GM21367 (cell line): ENCODE data around the gene SLC38A5.
"Not testable (repeated sequence)": the region's sequence is repeated elsewhere in the genome, so short reads cannot be mapped to it uniquely, and the experiment has no call there.

Source experiments
- ATAC-seq: cut with Tn5 transposase; IDR thresholded peaks from one replicate; pipeline ENCODE4 v1.9.1; 2021; ENCODE audit not compliant: unreplicated experiment

The SLC38A5 gene

GRCh38 chrX:48470110-48470832, at the start of gene SLC38A5:
TSS of gene SLC38A5 (minus strand) at chrX:48470260. CDS start at chrX:48467924, 2,336 bp downstream.
- no peak for ATAC-seq

- ATAC-seq, result not testable (repeated sequence)
These were observed 49.4 kb upstream of the SLC38A5 start for GRCh38 chrX:48519481-48519880.

GRCh38 chrX:48516987-48517386, 46.9 kb upstream of the SLC38A5 start:
- ATAC-seq, result no peak

- no peak for ATAC-seq
These were observed 46.2 kb upstream of the SLC38A5 start for GRCh38 chrX:48516285-48516684.

- no peak for ATAC-seq
These were observed 45.8 kb upstream of the SLC38A5 start for GRCh38 chrX:48515842-48516241.

DNA sequence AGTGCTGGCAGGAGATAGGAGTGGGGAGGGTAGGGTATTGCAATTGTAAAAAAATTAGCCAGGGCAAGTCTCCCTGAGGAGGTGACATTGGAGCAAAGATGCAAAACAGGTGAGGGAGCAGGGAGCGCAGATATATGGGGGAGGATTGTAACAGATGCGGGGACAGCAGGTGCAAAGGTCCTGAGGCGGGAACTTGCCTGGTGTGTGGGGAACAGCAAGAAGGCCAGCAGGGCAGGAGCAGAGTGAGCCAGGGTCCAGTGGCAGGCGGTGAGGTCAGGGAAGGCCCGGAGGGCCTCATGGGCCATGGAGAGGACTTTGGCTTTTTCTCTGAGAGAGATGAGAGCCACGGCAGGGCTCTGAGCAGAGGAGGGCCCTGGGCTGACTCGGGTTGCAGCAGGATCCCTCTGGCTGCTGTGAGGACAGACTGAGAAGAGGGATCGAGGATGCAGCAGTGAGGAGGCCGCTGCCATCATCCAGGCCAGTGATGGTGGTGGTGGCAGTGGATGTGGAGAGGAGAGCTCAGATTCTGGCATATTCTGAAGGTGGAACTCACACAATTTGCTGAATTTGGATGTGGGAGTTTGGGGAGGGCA, 44.9 kb upstream of the SLC38A5 start:
- no peak for ATAC-seq

DNA sequence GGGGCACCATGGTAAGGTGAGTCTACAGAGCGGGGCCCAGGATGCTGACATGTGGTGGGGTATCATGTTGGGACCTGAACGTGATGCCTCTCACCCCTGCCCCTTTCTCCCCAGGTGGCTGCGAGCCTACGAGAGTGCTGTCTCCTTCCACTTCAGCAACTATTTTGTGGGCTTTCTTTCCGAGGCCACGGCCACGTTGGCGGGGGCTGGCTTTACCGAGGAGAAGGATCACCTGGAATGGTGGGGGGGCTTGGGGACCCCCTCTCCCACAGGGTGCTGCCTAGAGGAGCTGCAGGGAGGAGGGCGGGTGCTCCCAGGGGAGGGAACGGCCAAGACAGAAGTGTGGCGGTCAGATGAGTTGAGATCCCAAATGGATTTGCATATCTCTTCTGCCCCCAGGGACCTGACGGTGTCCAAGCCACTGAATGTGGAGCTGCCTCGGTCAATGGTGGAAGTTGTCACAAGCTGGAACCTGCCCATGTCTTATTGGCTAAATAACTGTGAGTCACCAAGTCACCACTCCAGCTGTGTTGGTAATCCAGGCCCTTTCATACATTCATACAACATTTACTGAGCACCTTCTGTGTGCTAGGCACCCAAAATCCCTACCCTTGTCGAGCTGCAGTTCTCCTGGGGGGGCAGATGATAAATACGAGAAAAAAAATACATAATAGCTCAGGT, 44.2 kb upstream of the SLC38A5 start:
- ATAC-seq, result no peak

GRCh38 chrX:48513670-48514069, 43.6 kb upstream of the SLC38A5 start:
- no peak for ATAC-seq

GRCh38 chrX:48512371-48512935, 42.4 kb upstream of the SLC38A5 start:
- ATAC-seq, result no peak

DNA sequence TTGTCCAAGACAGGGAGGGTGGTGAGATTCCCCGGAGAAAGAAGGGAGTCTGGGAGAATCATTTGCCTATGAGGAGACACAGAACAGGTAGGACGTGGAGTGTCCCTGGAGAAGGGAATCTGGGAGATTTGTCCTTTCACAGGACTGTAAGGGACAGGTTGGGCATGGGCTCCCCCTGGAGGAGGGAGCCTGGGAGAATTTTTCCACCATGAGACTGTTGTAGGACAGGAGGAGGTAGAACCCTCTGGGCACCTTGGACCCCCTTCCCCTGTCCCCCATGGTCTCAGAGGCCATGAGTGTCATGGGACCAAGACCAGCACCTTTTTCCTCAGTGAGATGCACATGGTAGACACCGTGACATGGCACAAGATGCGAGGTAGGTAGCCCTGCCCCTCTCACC, 41.5 kb upstream of the SLC38A5 start:
- ATAC-seq, result no peak

- ATAC-seq, result no peak
These were observed 39.6 kb upstream of the SLC38A5 start for GRCh38 chrX:48509619-48510018.

DNA sequence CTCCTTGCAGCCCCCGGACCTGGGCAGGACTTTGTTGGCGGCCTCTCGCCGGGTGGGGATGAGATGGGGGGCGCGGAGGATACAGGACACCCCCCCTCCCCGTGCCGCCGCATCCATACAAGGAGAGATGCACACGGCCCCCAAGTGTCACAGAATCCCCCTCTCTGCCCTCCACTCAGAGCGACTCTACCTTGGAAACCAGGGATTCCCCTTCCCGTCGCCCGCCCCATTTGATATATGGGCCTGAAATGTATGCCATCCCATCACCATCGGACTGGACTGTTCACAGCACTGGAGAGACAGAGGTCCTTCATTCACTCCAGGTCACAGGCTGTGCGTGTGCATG, 39.2 kb upstream of the SLC38A5 start:
- ATAC-seq, result no peak

DNA sequence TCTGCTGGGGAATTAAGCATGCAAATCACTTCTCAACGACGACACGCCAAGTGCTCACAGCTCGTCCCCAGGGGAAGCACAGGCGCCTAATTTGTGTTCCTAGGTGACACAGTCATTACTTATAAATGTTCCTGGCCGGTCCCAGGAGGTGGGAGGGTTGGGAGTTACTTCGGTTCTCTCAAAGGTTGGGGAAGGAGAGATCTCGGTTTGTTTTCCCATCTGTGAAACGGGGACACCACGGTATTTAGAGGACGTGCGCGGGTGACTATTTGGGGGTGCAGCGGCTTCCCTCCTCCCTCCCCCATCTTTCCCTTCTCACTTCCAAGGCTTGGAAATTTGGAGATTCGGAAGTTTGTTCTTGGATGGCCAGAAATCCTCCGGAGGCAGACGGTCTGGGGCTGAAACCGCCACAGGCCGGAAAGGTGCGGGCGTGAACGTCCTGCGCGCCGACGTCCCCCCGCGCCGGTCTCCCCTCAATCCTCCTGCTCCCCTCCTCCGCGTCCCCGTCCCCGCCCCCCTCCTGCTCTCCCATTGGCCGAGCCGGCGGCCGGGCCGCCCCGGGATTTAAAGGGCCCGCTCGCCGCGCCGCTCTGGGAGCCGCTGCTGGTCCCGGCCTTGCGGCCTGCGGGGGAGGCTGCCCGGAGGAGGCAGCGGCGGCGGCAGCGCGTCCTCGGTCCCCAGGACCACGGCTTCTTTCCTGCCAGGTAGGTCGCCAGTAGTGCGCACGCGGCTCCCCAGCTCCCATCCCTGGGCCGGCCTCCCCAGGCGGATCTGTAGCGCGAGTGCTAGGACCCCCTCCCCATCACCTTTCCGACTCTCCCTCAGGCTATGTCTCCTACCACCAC, 38.6 kb upstream of the SLC38A5 start, which contains the start of gene PORCN:
TSS of gene PORCN (plus strand) at position 593 of the 845 bp plus-strand sequence. CDS start 829 bp downstream, outside the sequence.
- peak; percentile 84 for ATAC-seq

DNA sequence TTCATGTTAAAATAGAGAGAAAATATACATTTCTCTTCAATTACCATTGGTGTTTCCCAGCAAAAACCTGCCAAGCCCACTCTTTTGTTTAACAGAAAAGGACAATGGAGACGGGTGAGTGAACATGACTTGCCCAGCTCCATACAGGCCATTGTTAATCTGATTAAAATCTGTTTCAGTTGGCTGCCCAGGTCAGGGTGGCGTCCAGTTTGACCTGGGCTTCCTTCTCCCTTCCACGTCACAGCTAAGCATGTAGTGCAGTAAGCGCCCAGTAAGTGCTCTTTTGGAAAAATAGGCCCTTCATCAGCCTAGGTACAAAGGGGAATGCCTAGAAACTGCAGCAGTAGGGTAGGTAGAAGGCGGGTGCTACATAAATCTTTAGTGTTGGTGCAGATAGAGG, 37.2 kb upstream of the SLC38A5 start:
- no peak for ATAC-seq

DNA sequence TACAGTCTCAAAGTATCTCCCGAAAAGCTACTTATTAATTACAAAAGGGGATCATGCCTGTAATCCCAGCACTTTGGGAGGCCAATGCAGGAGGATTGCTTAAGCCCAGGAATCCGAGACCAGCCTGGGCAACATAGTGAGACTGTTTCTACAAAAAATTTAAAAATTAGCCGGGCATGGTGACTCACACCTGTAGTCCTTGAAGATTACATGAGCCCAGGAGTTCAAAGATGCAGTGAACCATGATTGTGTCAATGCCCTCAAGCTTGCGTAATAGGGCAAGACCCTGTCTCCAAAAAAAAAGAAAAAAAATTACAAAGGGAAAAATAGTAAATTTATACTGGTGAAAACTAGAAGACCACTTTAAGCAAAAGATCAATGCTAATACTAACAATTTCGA, 35.4 kb upstream of the SLC38A5 start:
- ATAC-seq, result no peak

DNA sequence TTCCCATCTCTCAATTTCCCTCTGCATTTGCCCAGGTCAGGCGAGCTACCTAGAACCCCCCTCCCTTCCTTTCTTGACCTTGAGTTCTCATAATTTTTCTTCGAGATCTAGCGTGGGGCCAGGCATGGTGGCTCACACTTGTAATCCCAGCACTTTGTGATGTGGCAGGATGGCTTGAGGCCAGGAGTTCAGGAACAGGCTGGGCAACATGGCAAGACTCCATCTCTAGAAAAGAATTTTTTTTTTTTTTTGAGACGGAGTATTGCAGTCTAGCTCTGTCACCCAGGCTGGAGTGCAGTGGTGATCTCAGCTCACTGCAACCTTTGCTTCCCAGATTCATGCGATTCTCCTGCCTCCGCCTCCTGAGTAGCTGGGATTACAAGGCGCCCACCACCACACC, 34.2 kb upstream of the SLC38A5 start:
- ATAC-seq, result no peak

GRCh38 chrX:48498374-48498809, 28.3 kb upstream of the SLC38A5 start:
- no peak for ATAC-seq

DNA sequence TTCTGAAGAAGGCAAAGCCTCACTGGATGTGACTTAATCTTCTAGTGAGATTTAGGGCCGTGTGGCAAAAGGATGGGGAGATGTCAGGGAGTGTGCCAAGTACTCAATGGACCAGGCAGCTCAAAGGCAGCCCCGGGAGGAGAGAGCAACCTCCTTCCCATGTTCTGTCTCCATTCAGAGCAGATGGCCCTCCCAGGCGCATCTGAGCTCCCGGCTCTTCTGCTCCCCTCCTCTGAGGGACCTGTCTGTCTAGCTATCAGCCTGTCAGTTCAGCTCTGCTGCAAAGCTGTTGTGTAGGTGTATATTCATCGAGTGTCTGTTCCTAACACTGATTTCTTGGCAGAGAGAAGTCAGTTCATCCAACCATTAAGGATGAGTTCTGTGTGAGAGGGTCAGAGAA, 27.8 kb upstream of the SLC38A5 start:
- ATAC-seq, result no peak

GRCh38 chrX:48496660-48497059, 26.6 kb upstream of the SLC38A5 start:
- ATAC-seq, result no peak

GRCh38 chrX:48493890-48494364, 23.9 kb upstream of the SLC38A5 start:
- ATAC-seq, result no peak
